ENCODE data around the gene BRDT. TPM values are rescaled to one million over a fixed set of nuclear protein-coding genes. Genes with fewer than 3 reads are reported as not detected.

BRDT gene
- total RNA-seq, 1 experiment from 2014 or later, result not detected

- no peak overlapping the region for H3K4me3 ChIP-seq (ENCODE audit: low read length)
- H2AFZ ChIP-seq (ENCODE audit: low read length), result no peak overlapping the region
- H3K4me1 ChIP-seq (ENCODE audit: low read length), result no peaks in the 10 kb centered on the region
- no peak overlapping the region for H3K9ac ChIP-seq (ENCODE audit: low read length)
- H3K9me3 ChIP-seq (ENCODE audit: low read length), result no peaks in the 10 kb centered on the region
- H3K36me3 ChIP-seq (ENCODE audit: insufficient read depth, low read length), result no peaks in the 10 kb centered on the region
- no peak overlapping the region for H3K4me2 ChIP-seq (ENCODE audit: low read depth, low read length, poor library complexity, severe bottlenecking)
- no peak for DNase-seq
- H3K27ac ChIP-seq (ENCODE audit: low read length), result no peak overlapping the region
- H3K27me3 ChIP-seq (ENCODE audit: low read length), result no peaks in the 10 kb centered on the region
- no peaks in the 10 kb centered on the region for H4K20me1 ChIP-seq (ENCODE audit: insufficient read depth, low read depth, low read length)
- H3K79me2 ChIP-seq (ENCODE audit: low read length), result no peaks in the 10 kb centered on the region
- no peaks in the 10 kb centered on the region for H3K9me2 ChIP-seq (replicated peaks; ENCODE audit: insufficient read depth, low read length)
These were observed 25.1 kb upstream of the BRDT start for GRCh38 chr1:91924146-91924545.

- Histone ChIP-seq H3K9me2 (replicated peaks; ENCODE audit: insufficient read depth, low read length) (no peaks in the 10 kb centered on the region), H3K4me2 (ENCODE audit: low read depth, low read length, poor library complexity, severe bottlenecking) (no peak overlapping the region), H3K4me3 (ENCODE audit: low read length) (no peak overlapping the region), H3K9ac (ENCODE audit: low read length) (no peak overlapping the region), H3K9me3 (ENCODE audit: low read length) (no peaks in the 10 kb centered on the region), H3K27ac (ENCODE audit: low read length) (no peak overlapping the region), H2AFZ (ENCODE audit: low read length) (no peak overlapping the region), H3K27me3 (ENCODE audit: low read length) (no peaks in the 10 kb centered on the region), H3K36me3 (ENCODE audit: insufficient read depth, low read length) (no peaks in the 10 kb centered on the region), H3K79me2 (ENCODE audit: low read length) (no peaks in the 10 kb centered on the region), H4K20me1 (ENCODE audit: insufficient read depth, low read depth, low read length) (no peaks in the 10 kb centered on the region), H3K4me1 (ENCODE audit: low read length) (no peaks in the 10 kb centered on the region)
- DNase-seq, result no peak
These were observed 23.4 kb upstream of the BRDT start for GRCh38 chr1:91925644-91926435.

GRCh38 chr1:91928026-91928425 lies 21.2 kb upstream of the BRDT start:
- Histone ChIP-seq H2AFZ (ENCODE audit: low read length) (no peak overlapping the region), H3K27me3 (ENCODE audit: low read length) (no peaks in the 10 kb centered on the region), H3K9me2 (replicated peaks; ENCODE audit: insufficient read depth, low read length) (no peaks in the 10 kb centered on the region), H3K36me3 (ENCODE audit: insufficient read depth, low read length) (no peaks in the 10 kb centered on the region), H3K27ac (ENCODE audit: low read length) (no peak overlapping the region), H3K4me3 (ENCODE audit: low read length) (no peak overlapping the region), H3K4me1 (ENCODE audit: low read length) (no peaks in the 10 kb centered on the region), H3K9ac (ENCODE audit: low read length) (no peak overlapping the region), H4K20me1 (ENCODE audit: insufficient read depth, low read depth, low read length) (no peaks in the 10 kb centered on the region), H3K4me2 (ENCODE audit: low read depth, low read length, poor library complexity, severe bottlenecking) (no peak overlapping the region), H3K79me2 (ENCODE audit: low read length) (no peaks in the 10 kb centered on the region), H3K9me3 (ENCODE audit: low read length) (no peaks in the 10 kb centered on the region)
- no peak for DNase-seq

GRCh38 chr1:91929250-91929649 lies 20.0 kb upstream of the BRDT start:
- H3K9me3 ChIP-seq (ENCODE audit: low read length), result no peaks in the 10 kb centered on the region
- no peaks in the 10 kb centered on the region for H4K20me1 ChIP-seq (ENCODE audit: insufficient read depth, low read depth, low read length)
- H3K9me2 ChIP-seq (replicated peaks; ENCODE audit: insufficient read depth, low read length), result no peaks in the 10 kb centered on the region
- no peaks in the 10 kb centered on the region for H3K27me3 ChIP-seq (ENCODE audit: low read length)
- DNase-seq, result no peak
- H3K4me2 ChIP-seq (ENCODE audit: low read depth, low read length, poor library complexity, severe bottlenecking), result no peak overlapping the region
- H2AFZ ChIP-seq (ENCODE audit: low read length), result no peak overlapping the region
- H3K9ac ChIP-seq (ENCODE audit: low read length), result no peak overlapping the region
- no peak overlapping the region for H3K27ac ChIP-seq (ENCODE audit: low read length)
- no peaks in the 10 kb centered on the region for H3K79me2 ChIP-seq (ENCODE audit: low read length)
- H3K4me1 ChIP-seq (ENCODE audit: low read length), result no peaks in the 10 kb centered on the region
- no peaks in the 10 kb centered on the region for H3K36me3 ChIP-seq (ENCODE audit: insufficient read depth, low read length)
- no peak overlapping the region for H3K4me3 ChIP-seq (ENCODE audit: low read length)

GRCh38 chr1:91937613-91938012 lies 11.6 kb upstream of the BRDT start:
- H3K27ac ChIP-seq (ENCODE audit: low read length), result no peak overlapping the region
- H2AFZ ChIP-seq (ENCODE audit: low read length), result no peak overlapping the region
- no peaks in the 10 kb centered on the region for H3K27me3 ChIP-seq (ENCODE audit: low read length)

GRCh38 chr1:91940496-91940895 lies 8.7 kb upstream of the BRDT start:
- Histone ChIP-seq H3K9me3 (ENCODE audit: low read length) (no peaks in the 10 kb centered on the region), H3K36me3 (ENCODE audit: insufficient read depth, low read length) (no peaks in the 10 kb centered on the region), H3K27ac (ENCODE audit: low read length) (no peak overlapping the region), H4K20me1 (ENCODE audit: insufficient read depth, low read depth, low read length) (no peaks in the 10 kb centered on the region), H3K79me2 (ENCODE audit: low read length) (no peaks in the 10 kb centered on the region), H3K4me3 (ENCODE audit: low read length) (no peak overlapping the region), H3K4me2 (ENCODE audit: low read depth, low read length, poor library complexity, severe bottlenecking) (no peak overlapping the region), H3K9ac (ENCODE audit: low read length) (no peak overlapping the region), H3K9me2 (replicated peaks; ENCODE audit: insufficient read depth, low read length) (no peaks in the 10 kb centered on the region), H2AFZ (ENCODE audit: low read length) (no peak overlapping the region), H3K4me1 (ENCODE audit: low read length) (no peaks in the 10 kb centered on the region), H3K27me3 (ENCODE audit: low read length) (no peaks in the 10 kb centered on the region)
- no peak for DNase-seq

More at GRCh38 chr1:91937613-91938012, 11.6 kb upstream of the BRDT start:
- H3K9me2 ChIP-seq (replicated peaks; ENCODE audit: insufficient read depth, low read length), result no peaks in the 10 kb centered on the region
- H3K79me2 ChIP-seq (ENCODE audit: low read length), result no peaks in the 10 kb centered on the region
- H3K9me3 ChIP-seq (ENCODE audit: low read length), result no peaks in the 10 kb centered on the region
- no peaks in the 10 kb centered on the region for H3K36me3 ChIP-seq (ENCODE audit: insufficient read depth, low read length)
- no peak overlapping the region for H3K9ac ChIP-seq (ENCODE audit: low read length)
- no peak for DNase-seq
- no peak overlapping the region for H3K4me3 ChIP-seq (ENCODE audit: low read length)
- H3K4me1 ChIP-seq (ENCODE audit: low read length), result no peaks in the 10 kb centered on the region
- no peak overlapping the region for H3K4me2 ChIP-seq (ENCODE audit: low read depth, low read length, poor library complexity, severe bottlenecking)
- no peaks in the 10 kb centered on the region for H4K20me1 ChIP-seq (ENCODE audit: insufficient read depth, low read depth, low read length)

GRCh38 chr1:91944087-91944486 lies 5.1 kb upstream of the BRDT start:
- no peaks in the 10 kb centered on the region for H3K27me3 ChIP-seq (ENCODE audit: low read length)
- H2AFZ ChIP-seq (ENCODE audit: low read length), result no peak overlapping the region
- DNase-seq, result no peak
- H3K27ac ChIP-seq (ENCODE audit: low read length), result no peak overlapping the region
- H4K20me1 ChIP-seq (ENCODE audit: insufficient read depth, low read depth, low read length), result no peaks in the 10 kb centered on the region
- no peaks in the 10 kb centered on the region for H3K4me1 ChIP-seq (ENCODE audit: low read length)
- H3K79me2 ChIP-seq (ENCODE audit: low read length), result no peaks in the 10 kb centered on the region
- no peak overlapping the region for H3K4me2 ChIP-seq (ENCODE audit: low read depth, low read length, poor library complexity, severe bottlenecking)
- no peaks in the 10 kb centered on the region for H3K9me3 ChIP-seq (ENCODE audit: low read length)
- H3K36me3 ChIP-seq (ENCODE audit: insufficient read depth, low read length), result no peaks in the 10 kb centered on the region
- no peak overlapping the region for H3K4me3 ChIP-seq (ENCODE audit: low read length)
- no peak overlapping the region for H3K9ac ChIP-seq (ENCODE audit: low read length)
- H3K9me2 ChIP-seq (replicated peaks; ENCODE audit: insufficient read depth, low read length), result no peaks in the 10 kb centered on the region

- H3K9me3 ChIP-seq (ENCODE audit: low read length), result no peaks in the 10 kb centered on the region
- no peaks in the 10 kb centered on the region for H3K36me3 ChIP-seq (ENCODE audit: insufficient read depth, low read length)
- no peaks in the 10 kb centered on the region for H3K4me1 ChIP-seq (ENCODE audit: low read length)
- no peak overlapping the region for H3K4me3 ChIP-seq (ENCODE audit: low read length)
- no peak overlapping the region for H3K9ac ChIP-seq (ENCODE audit: low read length)
- H3K9me2 ChIP-seq (replicated peaks; ENCODE audit: insufficient read depth, low read length), result no peaks in the 10 kb centered on the region
- no peak overlapping the region for H3K4me2 ChIP-seq (ENCODE audit: low read depth, low read length, poor library complexity, severe bottlenecking)
- H3K27ac ChIP-seq (ENCODE audit: low read length), result no peak overlapping the region
- DNase-seq, result no peak
- H3K27me3 ChIP-seq (ENCODE audit: low read length), result no peaks in the 10 kb centered on the region
- H4K20me1 ChIP-seq (ENCODE audit: insufficient read depth, low read depth, low read length), result no peaks in the 10 kb centered on the region
- no peaks in the 10 kb centered on the region for H3K79me2 ChIP-seq (ENCODE audit: low read length)
- H2AFZ ChIP-seq (ENCODE audit: low read length), result no peak overlapping the region
These were observed 1.1 kb upstream of the BRDT start for GRCh38 chr1:91948097-91948496.
